ENCODE data around the gene SCP2.

DNA sequence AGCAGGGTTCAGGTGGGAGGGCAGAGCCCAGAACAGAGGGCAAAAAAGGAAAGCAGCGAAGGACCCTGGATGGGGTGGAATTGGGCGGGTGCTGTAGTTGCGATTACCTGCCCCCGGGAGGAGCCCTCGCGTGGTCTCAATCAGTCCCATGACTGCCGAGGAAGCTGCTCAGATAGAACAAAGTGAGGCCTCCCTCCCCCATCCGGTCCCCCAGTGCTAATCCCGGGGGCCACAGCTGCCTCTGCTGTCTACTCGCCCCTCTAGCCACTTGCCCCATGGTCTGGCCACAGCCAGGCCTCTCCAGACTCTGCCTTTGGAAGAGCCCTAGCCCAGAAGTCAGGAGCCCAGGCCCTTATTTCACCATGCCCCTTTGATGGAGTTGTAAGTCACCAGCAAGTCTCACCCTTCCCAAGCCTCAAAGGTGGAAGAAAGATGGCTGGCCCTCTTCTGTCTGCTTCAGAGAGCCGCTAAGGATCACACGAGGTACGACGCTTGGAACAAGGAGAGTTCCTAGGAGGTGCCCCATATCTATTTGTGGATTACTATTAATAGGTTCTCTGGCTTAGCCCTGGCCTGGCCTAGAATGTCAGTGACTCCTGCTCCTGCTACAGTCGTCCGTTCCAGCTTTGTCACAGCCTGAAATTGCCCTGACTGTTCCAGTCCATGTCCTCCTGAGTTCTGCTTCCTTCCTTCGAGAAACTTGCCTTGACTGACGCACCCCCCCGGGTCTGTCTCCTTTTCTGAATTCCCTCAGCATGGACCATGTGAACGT lies 22.0 kb upstream of the SCP2 start:
- TF ChIP-seq, protein P1, sequence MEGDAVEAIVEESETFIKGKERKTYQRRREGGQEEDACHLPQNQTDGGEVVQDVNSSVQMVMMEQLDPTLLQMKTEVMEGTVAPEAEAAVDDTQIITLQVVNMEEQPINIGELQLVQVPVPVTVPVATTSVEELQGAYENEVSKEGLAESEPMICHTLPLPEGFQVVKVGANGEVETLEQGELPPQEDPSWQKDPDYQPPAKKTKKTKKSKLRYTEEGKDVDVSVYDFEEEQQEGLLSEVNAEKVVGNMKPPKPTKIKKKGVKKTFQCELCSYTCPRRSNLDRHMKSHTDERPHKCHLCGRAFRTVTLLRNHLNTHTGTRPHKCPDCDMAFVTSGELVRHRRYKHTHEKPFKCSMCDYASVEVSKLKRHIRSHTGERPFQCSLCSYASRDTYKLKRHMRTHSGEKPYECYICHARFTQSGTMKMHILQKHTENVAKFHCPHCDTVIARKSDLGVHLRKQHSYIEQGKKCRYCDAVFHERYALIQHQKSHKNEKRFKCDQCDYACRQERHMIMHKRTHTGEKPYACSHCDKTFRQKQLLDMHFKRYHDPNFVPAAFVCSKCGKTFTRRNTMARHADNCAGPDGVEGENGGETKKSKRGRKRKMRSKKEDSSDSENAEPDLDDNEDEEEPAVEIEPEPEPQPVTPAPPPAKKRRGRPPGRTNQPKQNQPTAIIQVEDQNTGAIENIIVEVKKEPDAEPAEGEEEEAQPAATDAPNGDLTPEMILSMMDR (IDR thresholded peaks at IDR 0.05), result peak in 3 of 5 experiments; percentile 27 to 32 (median 30)
- TF ChIP-seq POLR2A (IDR thresholded peaks at IDR 0.05) (no peak), EP300 (IDR thresholded peaks at IDR 0.05; ENCODE audit: low read depth) (no peak), POLR2AphosphoS5 (IDR thresholded peaks at IDR 0.05) (no peak)
